HepG2 (cell line): ENCODE data around the gene CCDC88B. TPM values are rescaled to one million over a fixed set of nuclear protein-coding genes. Genes with fewer than 3 reads are reported as not detected.

Experiments used
- AGO2 ChIP-seq: fragments of 200-400 bp; formaldehyde crosslinking; optimal IDR thresholded peaks from 2 replicates; pipeline ENCODE3; 2017; ENCODE audit warnings: mild to moderate bottlenecking, low read depth, low read length, moderate library complexity
- EZH2 ChIP-seq: conservative IDR thresholded peaks from 2 replicates; pipeline ENCODE4 v1.6.1; 2012; ENCODE audit warnings: mild to moderate bottlenecking, low read depth, low read length, moderate library complexity
- FOSL2 ChIP-seq: sonication (generic); formaldehyde crosslinking; IDR thresholded peaks from 2 replicates; pipeline ENCODE4 v1.4.0; 2020; ENCODE audit warnings: missing genetic modification reagents
- GPN1 ChIP-seq: sonication (generic); formaldehyde crosslinking; IDR thresholded peaks from 2 replicates; pipeline ENCODE4 v1.5.1; 2020; ENCODE audit warnings: missing genetic modification reagents, borderline replicate concordance
- HIC2 ChIP-seq: sonication (generic); formaldehyde crosslinking; IDR thresholded peaks from 2 replicates; pipeline ENCODE4 v1.9.0; 2022; ENCODE audit warnings: low read depth, missing genetic modification reagents
- HOXA5 ChIP-seq: sonication (generic); formaldehyde crosslinking; IDR thresholded peaks from 2 replicates; pipeline ENCODE4 v1.4.0; 2020; ENCODE audit warnings: missing genetic modification reagents
- KAT2B ChIP-seq: fragments of 150-350 bp; IDR thresholded peaks from 2 replicates; pipeline ENCODE4 v1.6.1; 2014; ENCODE audit warnings: low read depth, low read length, borderline replicate concordance
- KLF15 ChIP-seq: sonication (generic); formaldehyde crosslinking; IDR thresholded peaks from 2 replicates; pipeline ENCODE4 v1.8.1; 2023; ENCODE audit warnings: borderline replicate concordance, mild to moderate bottlenecking, inconsistent platforms, missing genetic modification reagents, mixed read lengths
- MXD3 ChIP-seq: IDR thresholded peaks from 2 replicates; pipeline ENCODE4 v1.6.1; 2016; ENCODE audit warnings: mild to moderate bottlenecking, missing biosample characterization, missing genetic modification reagents
- NCOA1 ChIP-seq: sonication (generic); formaldehyde crosslinking; IDR thresholded peaks from 2 replicates; pipeline ENCODE4 v1.9.0; 2021; ENCODE audit warnings: missing genetic modification reagents
- PRMT3 ChIP-seq: sonication (generic); formaldehyde crosslinking; IDR thresholded peaks from 2 replicates; pipeline ENCODE4 v1.8.1; 2022; ENCODE audit warnings: low read depth, mild to moderate bottlenecking, moderate library complexity, missing genetic modification reagents, borderline replicate concordance
- REXO4 ChIP-seq: sonication (generic); formaldehyde crosslinking; IDR thresholded peaks from 2 replicates; pipeline ENCODE4 v1.8.0; 2022; ENCODE audit warnings: missing genetic modification reagents, mild to moderate bottlenecking, borderline replicate concordance
- RFX3 ChIP-seq: IDR thresholded peaks from 2 replicates; pipeline ENCODE4 v1.6.1; 2016; ENCODE audit warnings: missing biosample characterization, missing genetic modification reagents
- STAG1 ChIP-seq: sonication (generic); formaldehyde crosslinking; IDR thresholded peaks from 2 replicates; pipeline ENCODE4 v1.4.0; 2020; ENCODE audit warnings: missing genetic modification reagents
- TCF7L2 ChIP-seq: IDR thresholded peaks from 2 replicates; pipeline ENCODE4 v1.6.1; 2011; ENCODE audit warnings: mild to moderate bottlenecking, low read depth, low read length, moderate library complexity
- XBP1 ChIP-seq: sonication (generic); formaldehyde crosslinking; IDR thresholded peaks from 2 replicates; pipeline ENCODE4 v1.5.0; 2020; ENCODE audit warnings: missing genetic modification reagents
- ZBTB10 ChIP-seq: sonication (generic); formaldehyde crosslinking; IDR thresholded peaks from 2 replicates; pipeline ENCODE4 v1.4.0; 2020; ENCODE audit warnings: missing genetic modification reagents, borderline replicate concordance
- ZNF432 ChIP-seq: sonication (generic); formaldehyde crosslinking; IDR thresholded peaks from 2 replicates; pipeline ENCODE4 v1.5.0; 2020; ENCODE audit warnings: missing genetic modification reagents, mild to moderate bottlenecking, borderline replicate concordance
- ZNF780A ChIP-seq: sonication (generic); formaldehyde crosslinking; IDR thresholded peaks from 2 replicates; pipeline ENCODE4 v1.8.0; 2022; ENCODE audit warnings: mild to moderate bottlenecking, missing genetic modification reagents, moderate library complexity
- ZNF841 ChIP-seq: sonication (generic); formaldehyde crosslinking; IDR thresholded peaks from 2 replicates; pipeline ENCODE4 v1.8.1; 2023; ENCODE audit warnings: missing genetic modification reagents, borderline replicate concordance
- polyA plus RNA-seq, 8 experiments: library from polyadenylated mRNA; depleted of rRNA in 3 of 8; stranded (reverse) in 7 of 8; unstranded in 1 of 8; fragments of >200 nt; fragmentation: Illumina TruSeq in 4 of 8; extraction: Trizol in 4 of 8; gene quantifications; 2 replicates each; pipeline versions ENCODE4 v1.2.1 to v1.2.3, GENCODE V29; 2011 to 2016; ENCODE audit warnings: low read depth in 4 of 8, missing spikeins in 1 of 8, mixed read lengths in 1 of 8; ENCODE audit not compliant: insufficient read depth in 1 of 8
- total RNA-seq, 5 experiments: library from RNA; depleted of rRNA; stranded (reverse); fragments of >200 nt; fragmentation: Illumina TruSeq; extraction: Trizol; gene quantifications; 2 replicates each; pipeline ENCODE4 v1.2.3, GENCODE V29; 2016; ENCODE audit warnings: low read depth in 1 of 5
- TF ChIP-seq, protein P1 (sequence below): sonication (generic); formaldehyde crosslinking; conservative IDR thresholded peaks from 2 replicates; pipeline ENCODE4 v1.8.0; 2022; ENCODE audit warnings: missing genetic modification reagents
- TF ChIP-seq, protein P2 (sequence below): sonication (generic); formaldehyde crosslinking; IDR thresholded peaks from 2 replicates; pipeline ENCODE4 v1.8.1; 2023; ENCODE audit warnings: mild to moderate bottlenecking, missing genetic modification reagents, borderline replicate concordance

Gene CCDC88B
- total and polyA plus RNA-seq, 2 of the 13 experiments (the other 11 are each of a cell fraction or from before 2014, with no cell fraction given), result 3.6 to 4.8 TPM

DNA sequence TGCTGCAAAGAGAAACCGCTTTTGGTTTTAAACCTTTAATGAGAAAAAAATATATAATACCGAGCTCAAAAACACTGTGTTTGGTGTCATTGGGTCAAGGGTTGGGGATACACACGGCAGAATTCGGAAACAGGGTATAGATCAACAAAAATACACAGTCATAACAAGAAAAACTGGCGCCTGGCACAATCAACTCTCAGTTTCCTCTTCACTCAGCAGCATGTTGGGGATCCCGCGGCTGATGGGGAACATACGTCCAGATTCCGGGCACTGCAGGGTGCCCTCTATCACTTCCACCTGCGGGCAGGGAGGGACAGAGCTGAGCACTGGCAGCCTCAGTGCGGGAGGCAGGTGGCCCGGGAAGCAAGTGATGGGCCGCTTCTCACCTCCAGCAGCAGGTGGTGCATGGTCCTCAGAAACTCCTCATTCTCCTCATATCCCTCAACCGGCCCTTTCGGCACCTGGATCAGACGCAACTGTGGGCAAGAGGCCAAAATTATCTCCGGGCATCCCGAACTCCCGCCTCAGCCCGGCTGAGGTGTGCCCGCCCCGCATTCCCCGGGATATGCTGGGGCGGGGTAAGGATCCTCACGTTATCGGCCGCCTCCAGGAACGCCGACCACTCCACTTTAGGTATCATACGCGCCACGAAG, 23.2 kb upstream of the CCDC88B start (continued):
- TF ChIP-seq KAT2B (no peak), NCOA1 (CRISPR knock-in tag) (0 out of 2 replicates have a peak, but pooled peaks have one; percentile 15), REXO4 (CRISPR knock-in tag) (no peak), ZNF841 (CRISPR knock-in tag) (no peak), RFX3 (CRISPR knock-in tag) (no peak), HIC2 (CRISPR knock-in tag) (no peak), ZNF432 (CRISPR knock-in tag) (no peak), AGO2 (peak; percentile 96), STAG1 (CRISPR knock-in tag) (peak; percentile 13; the same call in 1 of the 2 replicates), FOSL2 (CRISPR knock-in tag) (0 out of 2 replicates have a peak, but pooled peaks have one; percentile 2), HOXA5 (CRISPR knock-in tag) (0 out of 2 replicates have a peak, but pooled peaks have one; percentile 11), ZNF780A (CRISPR knock-in tag) (no peak), TCF7L2 (no peak), XBP1 (CRISPR knock-in tag) (no peak), ZBTB10 (0 out of 2 replicates have a peak, but pooled peaks have one; percentile 48), GPN1 (CRISPR knock-in tag) (no peak), EZH2 (no peak), KLF15 (CRISPR knock-in tag) (no peak), PRMT3 (0 out of 2 replicates have a peak, but pooled peaks have one; percentile 64), MXD3 (CRISPR knock-in tag) (no peak)
- TF ChIP-seq, protein P1, sequence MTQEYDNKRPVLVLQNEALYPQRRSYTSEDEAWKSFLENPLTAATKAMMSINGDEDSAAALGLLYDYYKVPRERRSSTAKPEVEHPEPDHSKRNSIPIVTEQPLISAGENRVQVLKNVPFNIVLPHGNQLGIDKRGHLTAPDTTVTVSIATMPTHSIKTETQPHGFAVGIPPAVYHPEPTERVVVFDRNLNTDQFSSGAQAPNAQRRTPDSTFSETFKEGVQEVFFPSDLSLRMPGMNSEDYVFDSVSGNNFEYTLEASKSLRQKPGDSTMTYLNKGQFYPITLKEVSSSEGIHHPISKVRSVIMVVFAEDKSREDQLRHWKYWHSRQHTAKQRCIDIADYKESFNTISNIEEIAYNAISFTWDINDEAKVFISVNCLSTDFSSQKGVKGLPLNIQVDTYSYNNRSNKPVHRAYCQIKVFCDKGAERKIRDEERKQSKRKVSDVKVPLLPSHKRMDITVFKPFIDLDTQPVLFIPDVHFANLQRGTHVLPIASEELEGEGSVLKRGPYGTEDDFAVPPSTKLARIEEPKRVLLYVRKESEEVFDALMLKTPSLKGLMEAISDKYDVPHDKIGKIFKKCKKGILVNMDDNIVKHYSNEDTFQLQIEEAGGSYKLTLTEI, result no peak
- TF ChIP-seq, protein P2, sequence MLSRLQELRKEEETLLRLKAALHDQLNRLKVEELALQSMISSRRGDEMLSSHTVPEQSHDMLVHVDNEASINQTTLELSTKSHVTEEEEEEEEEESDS (CRISPR knock-in tag), result no peak
